ENCODE measurements around the gene RELN. TPM values are rescaled to one million over a fixed set of nuclear protein-coding genes. Genes with fewer than 3 reads are reported as not detected.

The RELN gene
- total RNA-seq, 4 donors from 2014 or later = 2.5 to 10.1 (median 6.5) TPM

- H3K36me3 ChIP-seq = no peaks in the 10 kb centered on the region
- H3K27me3 ChIP-seq = peaks cover 0 to 18% (median 12%) of the 10 kb centered on the region in 4 donors
- intact Hi-C loops (cut with DNase I) = no loop called here
- H3K9me3 ChIP-seq = no peaks in the 10 kb centered on the region
- TF ChIP-seq POLR2AphosphoS5 (IDR thresholded peaks at IDR 0.05) (no peak), POLR2A (IDR thresholded peaks at IDR 0.05; ENCODE audit: low read depth) (no peak), EP300 (IDR thresholded peaks at IDR 0.05) (no peak)
- TF ChIP-seq, protein P1, sequence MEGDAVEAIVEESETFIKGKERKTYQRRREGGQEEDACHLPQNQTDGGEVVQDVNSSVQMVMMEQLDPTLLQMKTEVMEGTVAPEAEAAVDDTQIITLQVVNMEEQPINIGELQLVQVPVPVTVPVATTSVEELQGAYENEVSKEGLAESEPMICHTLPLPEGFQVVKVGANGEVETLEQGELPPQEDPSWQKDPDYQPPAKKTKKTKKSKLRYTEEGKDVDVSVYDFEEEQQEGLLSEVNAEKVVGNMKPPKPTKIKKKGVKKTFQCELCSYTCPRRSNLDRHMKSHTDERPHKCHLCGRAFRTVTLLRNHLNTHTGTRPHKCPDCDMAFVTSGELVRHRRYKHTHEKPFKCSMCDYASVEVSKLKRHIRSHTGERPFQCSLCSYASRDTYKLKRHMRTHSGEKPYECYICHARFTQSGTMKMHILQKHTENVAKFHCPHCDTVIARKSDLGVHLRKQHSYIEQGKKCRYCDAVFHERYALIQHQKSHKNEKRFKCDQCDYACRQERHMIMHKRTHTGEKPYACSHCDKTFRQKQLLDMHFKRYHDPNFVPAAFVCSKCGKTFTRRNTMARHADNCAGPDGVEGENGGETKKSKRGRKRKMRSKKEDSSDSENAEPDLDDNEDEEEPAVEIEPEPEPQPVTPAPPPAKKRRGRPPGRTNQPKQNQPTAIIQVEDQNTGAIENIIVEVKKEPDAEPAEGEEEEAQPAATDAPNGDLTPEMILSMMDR (IDR thresholded peaks at IDR 0.05) = no peak
- H3K4me3 ChIP-seq = no peak overlapping the region
- 90% methylated on average over 1 of the region's 1 CpG for WGBS
- no peak for DNase-seq (ENCODE audit: extremely low spot score)
- no peak overlapping the region for H3K27ac ChIP-seq (replicated peaks in 1 of 4)
- peaks cover 6 to 8% (median 6%) of the 10 kb centered on the region in 4 donors for H3K4me1 ChIP-seq
Measured at GRCh38 chr7:103984050-103984449, 5.4 kb downstream of the RELN start.

- Histone ChIP-seq H3K9me3 (no peaks in the 10 kb centered on the region), H3K27ac (replicated peaks in 1 of 4) (no peak overlapping the region), H3K27me3 (peaks cover 0 to 16% (median 6%) of the 10 kb centered on the region in 4 donors), H3K36me3 (no peaks in the 10 kb centered on the region), H3K4me1 (peaks cover 0 to 1% (median under 1%) of the 10 kb centered on the region in 4 donors), H3K4me3 (no peak overlapping the region)
- TF ChIP-seq POLR2A (IDR thresholded peaks at IDR 0.05; ENCODE audit: low read depth) (no peak), EP300 (IDR thresholded peaks at IDR 0.05) (no peak), POLR2AphosphoS5 (IDR thresholded peaks at IDR 0.05) (no peak)
- TF ChIP-seq, protein P1 (IDR thresholded peaks at IDR 0.05) = no peak
- DNase-seq (ENCODE audit: extremely low spot score) = no peak
- intact Hi-C loops (cut with DNase I) = no loop called here
- 66% methylated on average over 6 of the region's 6 CpGs for WGBS
Measured at GRCh38 chr7:103983201-103983977, 6.1 kb downstream of the RELN start.

DNA sequence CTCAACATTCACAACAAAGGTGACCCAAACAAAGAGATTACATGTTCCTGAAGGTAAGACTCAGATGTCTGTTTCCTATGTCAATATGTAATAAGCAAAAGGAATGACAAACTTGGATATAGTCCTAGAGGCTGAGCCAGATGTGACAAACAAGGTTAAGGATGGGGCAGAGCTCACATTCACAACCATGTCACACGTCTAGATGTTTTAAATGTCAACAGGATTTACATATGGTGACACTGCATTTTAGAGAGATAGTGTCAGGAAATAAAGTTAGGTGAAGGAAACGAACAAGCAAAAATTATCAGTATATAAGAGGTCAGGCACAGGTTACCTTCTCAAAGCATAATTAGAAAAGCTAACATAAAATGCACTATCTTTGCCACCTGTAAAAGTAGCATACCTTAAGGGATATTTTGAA is 8.4 kb downstream of the RELN start:
- DNase-seq (ENCODE audit: extremely low spot score) = no peak
- TF ChIP-seq POLR2A (IDR thresholded peaks at IDR 0.05; ENCODE audit: low read depth) = no peak
- no peak for TF ChIP-seq EP300 (IDR thresholded peaks at IDR 0.05)
- TF ChIP-seq, protein P1 (IDR thresholded peaks at IDR 0.05) = no peak
- no peak for TF ChIP-seq POLR2AphosphoS5 (IDR thresholded peaks at IDR 0.05)
- Histone ChIP-seq H3K4me1 (no peaks in the 10 kb centered on the region), H3K36me3 (no peaks in the 10 kb centered on the region), H3K27ac (replicated peaks in 1 of 4) (no peak overlapping the region), H3K27me3 (peaks cover 0 to 4% (median 0%) of the 10 kb centered on the region in 4 donors), H3K9me3 (no peaks in the 10 kb centered on the region), H3K4me3 (no peak overlapping the region)
- intact Hi-C loops (cut with DNase I) = no loop called here
- WGBS = 53% methylated on average over 2 of the region's 2 CpGs

- intact Hi-C loops (cut with DNase I) = no loop called here
- WGBS = 55% methylated on average over 2 of the region's 2 CpGs
- Histone ChIP-seq H3K4me1 (peaks cover 0 to 3% (median 0%) of the 10 kb centered on the region in 4 donors), H3K4me3 (no peak overlapping the region), H3K27ac (replicated peaks in 1 of 4) (no peak overlapping the region), H3K9me3 (no peaks in the 10 kb centered on the region), H3K36me3 (no peaks in the 10 kb centered on the region), H3K27me3 (no peaks in the 10 kb centered on the region)
- no peak for DNase-seq (ENCODE audit: extremely low spot score)
- TF ChIP-seq POLR2AphosphoS5 (IDR thresholded peaks at IDR 0.05) (no peak), POLR2A (IDR thresholded peaks at IDR 0.05; ENCODE audit: low read depth) (no peak), EP300 (IDR thresholded peaks at IDR 0.05) (no peak)
- TF ChIP-seq, protein P1 (IDR thresholded peaks at IDR 0.05) = no peak
Measured at GRCh38 chr7:103972779-103973434, 16.6 kb downstream of the RELN start.
